Forelimb muscle (tissue), 1 donor: Measurements from ENCODE around the gene GRK4. TPM values are rescaled to one million over a fixed set of nuclear protein-coding genes. Genes with fewer than 3 reads are reported as not detected.
"Not testable (repeated sequence)": the region's sequence is repeated elsewhere in the genome, so short reads cannot be mapped to it uniquely, and the experiment has no call there.

Experiments used
- DNase-seq: peaks from one replicate; pipeline ENCODE4 v3.0.0-alpha.2; 2013; ENCODE audit warnings: low read depth
- polyA plus RNA-seq: library from polyadenylated mRNA; unstranded; fragments of 120-200 nt; gene quantifications from one replicate; pipeline ENCODE4 v1.2.1, GENCODE V29; 2013; ENCODE audit not compliant: insufficient read length

Gene GRK4
- polyA plus RNA-seq, 1 donor: 12.0 TPM

- no peak for DNase-seq
These were observed 4.9 kb upstream of the GRK4 start for GRCh38 chr4:2958446-2958845.

GRCh38 chr4:2960450-2960849 lies 2.9 kb upstream of the GRK4 start:
- DNase-seq: not testable (repeated sequence)

GRCh38 chr4:2961421-2961810 lies 2.0 kb upstream of the GRK4 start:
- DNase-seq: no peak

- no peak for DNase-seq
These were observed 1.4 kb upstream of the GRK4 start for GRCh38 chr4:2961811-2962441.

GRCh38 chr4:2962614-2963174 lies 677 bp upstream of the GRK4 start:
- DNase-seq: no peak

- no peak for DNase-seq
These were observed 648 bp downstream of the GRK4 start for GRCh38 chr4:2963966-2964471.

GRCh38 chr4:2964706-2965258 lies 1.4 kb downstream of the GRK4 start:
- DNase-seq: no peak

- no peak for DNase-seq
These were observed 1.9 kb downstream of the GRK4 start for GRCh38 chr4:2965262-2965661.

- DNase-seq: no peak
These were observed 5.0 kb downstream of the GRK4 start for GRCh38 chr4:2968381-2968780.

GRCh38 chr4:2971275-2971674 lies 7.9 kb downstream of the GRK4 start:
- no peak for DNase-seq

GRCh38 chr4:2977211-2978088 lies 14.1 kb downstream of the GRK4 start:
- DNase-seq: no peak

- DNase-seq: no peak
These were observed 18.0 kb downstream of the GRK4 start for GRCh38 chr4:2981256-2981819.

GRCh38 chr4:2982012-2982411 lies 18.6 kb downstream of the GRK4 start:
- no peak for DNase-seq

GRCh38 chr4:2983715-2984114 lies 20.3 kb downstream of the GRK4 start:
- not testable (repeated sequence) for DNase-seq

GRCh38 chr4:2991243-2991642 lies 27.9 kb downstream of the GRK4 start:
- DNase-seq: no peak

GRCh38 chr4:2994917-2995316 lies 31.5 kb downstream of the GRK4 start:
- no peak for DNase-seq

GRCh38 chr4:2995546-2996265 lies 32.3 kb downstream of the GRK4 start:
- no peak for DNase-seq

- no peak for DNase-seq
These were observed 33.0 kb downstream of the GRK4 start for GRCh38 chr4:2996415-2996814.

- no peak for DNase-seq
These were observed 44.4 kb downstream of the GRK4 start for GRCh38 chr4:3007724-3008123.

- no peak for DNase-seq
These were observed 46.1 kb downstream of the GRK4 start for GRCh38 chr4:3009422-3009821.

- no peak for DNase-seq
These were observed 47.2 kb downstream of the GRK4 start for GRCh38 chr4:3010577-3010976.
